ENCODE results near the gene PIGR. TPM values are rescaled to one million over a fixed set of nuclear protein-coding genes. Genes with fewer than 3 reads are reported as not detected.

Gene PIGR
- total and polyA plus RNA-seq, 9 of the 15 experiments (the other 6 are each of a cell fraction or from before 2014, with no cell fraction given), result 0.01 to 1.5 (median 0.03) TPM; not detected in 4

DNA sequence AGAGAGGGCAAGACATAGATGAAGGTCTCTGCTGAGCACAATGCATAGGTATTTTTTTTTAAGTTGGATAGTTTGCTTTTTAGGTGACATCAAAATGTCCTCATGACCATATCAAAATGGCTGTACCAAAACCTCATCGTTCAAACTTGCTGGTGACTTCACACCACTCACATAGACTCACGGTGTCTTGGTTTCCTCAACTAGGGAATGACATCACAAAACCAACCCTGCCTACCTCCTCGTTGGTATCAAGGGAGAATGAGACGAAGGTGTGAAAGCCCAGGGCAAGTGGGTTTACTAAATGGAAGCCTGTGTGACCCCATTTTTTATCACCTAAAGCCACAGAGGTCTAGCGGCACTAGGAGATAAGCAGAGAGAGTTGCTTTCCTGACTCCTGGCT lies 1.6 kb downstream of the PIGR start (continued):
- TF ChIP-seq ARID1B (IDR thresholded peaks at IDR 0.05) (peak; percentile 32; the same call in 1 of the 2 replicates), TEAD2 (tag; IDR thresholded peaks at IDR 0.05) (no peak)
- TF ChIP-seq, protein P1, sequence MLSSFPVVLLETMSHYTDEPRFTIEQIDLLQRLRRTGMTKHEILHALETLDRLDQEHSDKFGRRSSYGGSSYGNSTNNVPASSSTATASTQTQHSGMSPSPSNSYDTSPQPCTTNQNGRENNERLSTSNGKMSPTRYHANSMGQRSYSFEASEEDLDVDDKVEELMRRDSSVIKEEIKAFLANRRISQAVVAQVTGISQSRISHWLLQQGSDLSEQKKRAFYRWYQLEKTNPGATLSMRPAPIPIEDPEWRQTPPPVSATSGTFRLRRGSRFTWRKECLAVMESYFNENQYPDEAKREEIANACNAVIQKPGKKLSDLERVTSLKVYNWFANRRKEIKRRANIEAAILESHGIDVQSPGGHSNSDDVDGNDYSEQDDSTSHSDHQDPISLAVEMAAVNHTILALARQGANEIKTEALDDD (IDR thresholded peaks at IDR 0.05), result peak; percentile 29; the same call in 1 of the 2 replicates
- TF ChIP-seq, protein P2, sequence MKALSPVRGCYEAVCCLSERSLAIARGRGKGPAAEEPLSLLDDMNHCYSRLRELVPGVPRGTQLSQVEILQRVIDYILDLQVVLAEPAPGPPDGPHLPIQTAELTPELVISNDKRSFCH (CRISPR knock-in tag; IDR thresholded peaks at IDR 0.05), result no peak
- TF ChIP-seq, protein P2 (tag; IDR thresholded peaks at IDR 0.05), result no peak

DNA sequence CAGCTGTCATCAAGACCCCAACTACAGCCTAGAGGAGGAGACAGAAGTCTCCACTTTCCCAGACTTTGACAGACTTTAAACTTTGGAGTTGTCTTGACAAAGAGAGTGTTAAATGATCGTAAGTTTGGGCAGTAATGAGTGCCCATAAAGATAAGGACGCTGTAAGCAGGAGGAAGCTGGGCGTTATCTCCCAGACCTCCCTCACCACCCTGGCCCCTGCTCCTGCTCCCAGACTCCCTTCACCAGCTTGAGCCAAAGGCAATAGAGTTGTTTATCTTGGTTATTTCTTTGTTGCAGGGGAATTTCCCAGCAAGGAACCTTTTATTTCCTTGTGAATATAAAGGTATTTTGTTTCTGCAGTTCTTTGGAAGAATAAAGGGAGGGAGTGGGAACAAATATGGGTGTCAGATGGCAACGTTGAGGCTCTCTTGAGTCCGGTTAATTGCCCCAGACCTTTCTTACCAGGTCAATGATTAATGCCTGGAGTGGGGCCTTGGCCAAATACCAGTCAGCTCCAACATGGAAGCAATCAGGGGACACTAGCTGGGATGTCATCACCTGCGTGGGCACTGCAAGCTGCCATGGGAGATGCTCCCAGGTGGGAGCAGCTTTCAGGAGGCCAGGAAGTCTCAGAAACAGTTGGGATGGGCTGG lies 4.4 kb downstream of the PIGR start:
- H3K9me3 ChIP-seq (replicated peaks; ENCODE audit: control insufficient read depth, insufficient read depth, low read depth, low read length), result no peaks in the 10 kb centered on the region
- FAIRE-seq (peak; percentile 75), DNase-seq (ENCODE audit: extremely low read depth in 1 of 4, low spot score in 3 of 4) (peak; percentile 50 to 67 (median 52)), ATAC-seq (peak; percentile 58)
- H3K79me2 ChIP-seq (ENCODE audit: control insufficient read depth, insufficient read depth, low read length), result no peaks in the 10 kb centered on the region
- H3K9ac ChIP-seq (ENCODE audit: insufficient read depth in 1 of 2, low read depth in 2 of 2, low read length in 2 of 2), result peak overlapping the region in 1 of 2 experiments; percentile 57; a peak in 1 of 4 replicates
- in situ Hi-C loops (cut with MboI) (no loop called here), intact Hi-C loops (cut with micrococcal nuclease) (no loop called here)
- CTCF ChIA-PET (ENCODE audit: low intra/inter-chr PET ratio), result no interaction called here
- H3K4me3 ChIP-seq, result no peak overlapping the region
- H3K4me2 ChIP-seq (ENCODE audit: insufficient read depth, low read length), result peak overlapping the region; percentile 56
- POLR2A ChIA-PET, result interaction anchor here (0.5 to 2.2 kb wide), 7 partner anchors 8 to 111 kb away, joined by 3 to 14 read pairs (median 3); no protein-coding TSS in a partner anchor
- no TSS peak for BruUV-seq (replicated peaks)
- no peaks in the 10 kb centered on the region for H3K9me1 ChIP-seq (ENCODE audit: control insufficient read depth, insufficient read depth, low read length)
- H4K20me1 ChIP-seq (replicated peaks; ENCODE audit: control insufficient read depth, insufficient read depth, low read length), result no peaks in the 10 kb centered on the region
- H3K27me3 ChIP-seq (ENCODE audit: control insufficient read depth in 2 of 2, insufficient read depth in 2 of 2, low read length in 2 of 2), result peaks cover 3 to 4% of the 10 kb centered on the region in 2 experiments; a peak in 2 of 5 replicates
- H3K36me3 ChIP-seq (ENCODE audit: control insufficient read depth, insufficient read depth, low read length), result no peaks in the 10 kb centered on the region
- 6% methylated on average over 6 of the region's 6 CpGs for WGBS (ENCODE audit: insufficient coverage, low coverage, missing lambda C conversion rate)
- no peak overlapping the region for H3K27ac ChIP-seq (ENCODE audit: extremely low read depth, low read depth, low read length)
- H3K4me1 ChIP-seq (replicated peaks in 1 of 2; ENCODE audit: control insufficient read depth in 2 of 2, insufficient read depth in 2 of 2, low read length in 2 of 2), result peaks cover 25 to 42% of the 10 kb centered on the region in 2 experiments
- H2AFZ ChIP-seq (ENCODE audit: low read depth, low read length), result no peak overlapping the region; the same call in 1 of the 2 replicates
- no peak for TF ChIP-seq HDGF (IDR thresholded peaks at IDR 0.05)
- TF ChIP-seq MAFF (IDR thresholded peaks at IDR 0.05; ENCODE audit: low read length), result no peak
- TF ChIP-seq GABPB1 (CRISPR knock-in tag; IDR thresholded peaks at IDR 0.05), result no peak
- no peak for TF ChIP-seq ELK1 (CRISPR knock-in tag; IDR thresholded peaks at IDR 0.05)
- TF ChIP-seq GABPA (tag; conservative IDR thresholded peaks at IDR 0.05; ENCODE audit: low read depth), result no peak
- no peak for TF ChIP-seq E2F6 (IDR thresholded peaks at IDR 0.05; ENCODE audit: borderline replicate concordance in 1 of 2, extremely low read depth in 1 of 2, insufficient read depth in 1 of 2, insufficient read length in 1 of 2, low read depth in 1 of 2, low read length in 1 of 2, poor library complexity in 1 of 2, severe bottlenecking in 1 of 2)
- no peak for TF ChIP-seq U2AF1 (optimal IDR thresholded peaks at IDR 0.05; ENCODE audit: low read depth, low read length)
- TF ChIP-seq, protein P3, sequence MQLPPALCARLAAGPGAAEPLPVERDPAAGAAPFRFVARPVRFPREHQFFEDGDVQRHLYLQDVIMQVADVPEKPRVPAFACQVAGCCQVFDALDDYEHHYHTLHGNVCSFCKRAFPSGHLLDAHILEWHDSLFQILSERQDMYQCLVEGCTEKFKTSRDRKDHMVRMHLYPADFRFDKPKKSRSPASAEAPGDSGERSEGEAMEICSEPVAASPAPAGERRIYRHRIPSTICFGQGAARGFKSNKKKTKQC (CRISPR knock-in tag; IDR thresholded peaks at IDR 0.05), result no peak
- no peak for TF ChIP-seq ARID3B (CRISPR knock-in tag; IDR thresholded peaks at IDR 0.05; ENCODE audit: borderline replicate concordance)
